Smooth muscle cell (in vitro differentiated cells): Measurements from ENCODE around the gene COL20A1. TPM values are rescaled to one million over a fixed set of nuclear protein-coding genes. Genes with fewer than 3 reads are reported as not detected.
"Not testable (repeated sequence)": the region's sequence is repeated elsewhere in the genome, so short reads cannot be mapped to it uniquely, and the experiment has no call there.

ENCODE experiments used
- DNase-seq: peaks from one replicate; lab custom pipeline; 2025; ENCODE audit not compliant: unreplicated experiment; lab: John Stamatoyannopoulos, UW
- H2AFZ ChIP-seq: fragments of 200-600 bp; sonication (generic); 2 replicates; pipeline ENCODE4 v1.6.0; 2016; ENCODE audit warnings: antibody characterized with exemption, low read depth, mild to moderate bottlenecking
- H3F3A ChIP-seq: fragments of 200-600 bp; sonication (generic); 2 replicates; pipeline ENCODE4 v1.6.0; 2017; ENCODE audit warnings: antibody characterized with exemption, low read depth
- H3K27ac ChIP-seq: fragments of 200-600 bp; sonication (generic); 2 replicates; pipeline ENCODE4 v1.5.1; 2016; ENCODE audit warnings: low read depth, mild to moderate bottlenecking
- H3K27me3 ChIP-seq: fragments of 200-600 bp; sonication (generic); 2 replicates; pipeline ENCODE4 v1.6.1; 2016; ENCODE audit warnings: low read depth, mild to moderate bottlenecking
- H3K36me3 ChIP-seq: fragments of 200-600 bp; sonication (generic); 2 replicates; pipeline ENCODE4 v1.5.1; 2016; ENCODE audit warnings: low read depth
- H3K4me1 ChIP-seq: fragments of 200-600 bp; sonication (generic); 2 replicates; pipeline ENCODE4 v1.5.1; 2016; ENCODE audit warnings: low read depth
- H3K4me2 ChIP-seq: fragments of 200-600 bp; sonication (generic); 2 replicates; pipeline ENCODE4 v1.6.0; 2016; ENCODE audit warnings: mild to moderate bottlenecking
- H3K4me3 ChIP-seq: fragments of 200-600 bp; sonication (generic); 2 replicates; pipeline ENCODE4 v1.5.1; 2016; ENCODE audit warnings: mild to moderate bottlenecking
- H3K79me2 ChIP-seq: fragments of 200-600 bp; sonication (generic); 2 replicates; pipeline ENCODE4 v1.6.0; 2016; ENCODE audit warnings: low read depth, mild to moderate bottlenecking
- H3K9ac ChIP-seq: fragments of 200-600 bp; sonication (generic); 2 replicates; pipeline ENCODE4 v1.6.0; 2016; ENCODE audit warnings: low read depth
- H3K9me3 ChIP-seq: fragments of 200-600 bp; sonication (generic); replicated peaks from 2 replicates; pipeline ENCODE4 v1.5.1; 2016; ENCODE audit warnings: low read depth
- H4K20me1 ChIP-seq: fragments of 200-600 bp; sonication (generic); 2 replicates; pipeline ENCODE4 v1.6.0; 2016; ENCODE audit warnings: low read depth
- CTCF ChIP-seq: fragments of 200-600 bp; sonication (generic); IDR thresholded peaks from 2 replicates; pipeline ENCODE4 v1.5.1; 2017; ENCODE audit warnings: borderline replicate concordance, mild to moderate bottlenecking, antibody characterized with exemption; ENCODE audit not compliant: insufficient read depth, poor library complexity, severe bottlenecking
- WGBS: methylation state at CpG from one replicate; pipeline ENCODE4 v1.1.7; 2016; ENCODE audit warnings: low lambda C conversion rate; 5-methylcytosine and 5-hydroxymethylcytosine counted together
- polyA plus RNA-seq: library from polyadenylated mRNA; unstranded; fragments of >200 nt; fragmentation: Nextera tagmentation; extraction: Ambion mirVana; gene quantifications from 2 replicates; pipeline ENCODE4 v1.2.1, GENCODE V29; 2016
- total RNA-seq: library from RNA; depleted of rRNA; stranded (reverse); fragments of >200 nt; gene quantifications from 2 replicates; pipeline ENCODE4 v1.2.3, GENCODE V29; 2014

The COL20A1 gene
- total and polyA plus RNA-seq, 2 experiments from 2014 or later: 0.23 to 0.36 TPM

GRCh38 chr20:63303095-63303666 is 10.2 kb downstream of the COL20A1 start:
- H3F3A ChIP-seq: no peaks in the 10 kb centered on the region
- TF ChIP-seq CTCF: no peak
- no peak overlapping the region for H3K9ac ChIP-seq
- no peaks in the 10 kb centered on the region for H3K9me3 ChIP-seq
- H2AFZ ChIP-seq: no peak overlapping the region
- H4K20me1 ChIP-seq: no peaks in the 10 kb centered on the region
- 76% methylated on average over 5 of the region's 5 CpGs for WGBS
- no peak for DNase-seq
- no peak overlapping the region for H3K4me3 ChIP-seq
- peaks cover 12% of the 10 kb centered on the region for H3K27me3 ChIP-seq
- no peaks in the 10 kb centered on the region for H3K4me1 ChIP-seq
- no peak overlapping the region for H3K27ac ChIP-seq
- no peak overlapping the region for H3K4me2 ChIP-seq
- H3K36me3 ChIP-seq: no peaks in the 10 kb centered on the region
- no peaks in the 10 kb centered on the region for H3K79me2 ChIP-seq

GRCh38 chr20:63305393-63305792 is 12.4 kb downstream of the COL20A1 start:
- Histone ChIP-seq H4K20me1 (no peaks in the 10 kb centered on the region), H3K36me3 (no peaks in the 10 kb centered on the region), H3K27me3 (peaks cover 7% of the 10 kb centered on the region), H3K4me1 (no peaks in the 10 kb centered on the region), H3K9me3 (no peaks in the 10 kb centered on the region), H3K4me2 (no peak overlapping the region), H2AFZ (no peak overlapping the region), H3K79me2 (no peaks in the 10 kb centered on the region), H3K27ac (no peak overlapping the region), H3K9ac (no peak overlapping the region), H3F3A (no peaks in the 10 kb centered on the region), H3K4me3 (no peak overlapping the region)
- DNase-seq: no peak
- TF ChIP-seq CTCF: no peak
- WGBS: 87% methylated on average over 8 of the region's 8 CpGs

GRCh38 chr20:63305933-63306672 is 13.1 kb downstream of the COL20A1 start:
- not testable (repeated sequence) for H4K20me1 ChIP-seq, H3K27me3 ChIP-seq, H3K36me3 ChIP-seq, H3K4me1 ChIP-seq, H3F3A ChIP-seq, H3K9me3 ChIP-seq, H3K4me2 ChIP-seq, H3K9ac ChIP-seq, DNase-seq, H2AFZ ChIP-seq, H3K27ac ChIP-seq, H3K4me3 ChIP-seq, H3K79me2 ChIP-seq
- WGBS: 94% methylated on average over 27 of the region's 30 CpGs

- Histone ChIP-seq H3K27ac (no peak overlapping the region), H4K20me1 (no peaks in the 10 kb centered on the region), H3K79me2 (no peaks in the 10 kb centered on the region), H3K27me3 (peaks cover 3% of the 10 kb centered on the region), H3K4me3 (no peak overlapping the region), H3K4me1 (no peaks in the 10 kb centered on the region), H3K9ac (no peak overlapping the region), H3F3A (no peaks in the 10 kb centered on the region), H3K36me3 (no peaks in the 10 kb centered on the region), H3K9me3 (no peaks in the 10 kb centered on the region), H2AFZ (no peak overlapping the region), H3K4me2 (no peak overlapping the region)
- 95% methylated on average over 34 of the region's 35 CpGs for WGBS
- no peak for TF ChIP-seq CTCF
- no peak for DNase-seq
Measured at GRCh38 chr20:63306673-63307537, 13.9 kb downstream of the COL20A1 start.
